H9 (cell line): ENCODE data around the gene CCDC88C. TPM values are rescaled to one million over a fixed set of nuclear protein-coding genes. Genes with fewer than 3 reads are reported as not detected.

ENCODE experiments used
- DNase-seq: peaks from one replicate; pipeline ENCODE4 v3.0.0-alpha.2; 2017
- H2AFZ ChIP-seq: one replicate; pipeline ENCODE4 v1.6.1; 2013; ENCODE audit warnings: mild to moderate bottlenecking, low read length, control low read depth, moderate library complexity
- H2AK5ac ChIP-seq: 2 replicates; pipeline ENCODE4 v1.6.1; 2013; ENCODE audit warnings: low read length, control low read depth, mixed read lengths; ENCODE audit not compliant: insufficient read length
- H2BK120ac ChIP-seq: one replicate; pipeline ENCODE4 v1.6.1; 2013; ENCODE audit warnings: low read depth, mild to moderate bottlenecking, low read length, control low read depth, inconsistent platforms; ENCODE audit not compliant: poor library complexity, severe bottlenecking
- H2BK12ac ChIP-seq: 2 replicates; pipeline ENCODE4 v1.6.1; 2013; ENCODE audit warnings: low read length, control low read depth, mixed read lengths, low read depth; ENCODE audit not compliant: insufficient read length
- H2BK15ac ChIP-seq: 2 replicates; pipeline ENCODE4 v1.6.1; 2013; ENCODE audit warnings: low read depth, low read length, control low read depth
- H2BK20ac ChIP-seq: one replicate; pipeline ENCODE4 v1.6.1; 2013; ENCODE audit warnings: low read depth, mild to moderate bottlenecking, low read length, control low read depth, inconsistent platforms; ENCODE audit not compliant: poor library complexity, severe bottlenecking
- H2BK5ac ChIP-seq: 2 replicates; pipeline ENCODE4 v1.6.1; 2013; ENCODE audit warnings: low read length, control low read depth, mixed read lengths; ENCODE audit not compliant: insufficient read length
- H3K14ac ChIP-seq: 2 replicates; pipeline ENCODE4 v1.6.1; 2013; ENCODE audit warnings: low read length, control low read depth; ENCODE audit not compliant: insufficient read depth
- H3K18ac ChIP-seq: 2 replicates; pipeline ENCODE4 v1.6.1; 2013; ENCODE audit warnings: low read depth, mild to moderate bottlenecking, mixed read lengths, low read length, control low read depth; ENCODE audit not compliant: insufficient read length
- H3K23ac ChIP-seq: 2 replicates; pipeline ENCODE4 v1.6.1; 2013; ENCODE audit warnings: low read length, control low read depth, mixed read lengths, low read depth; ENCODE audit not compliant: insufficient read length
- H3K23me2 ChIP-seq: 2 replicates; pipeline ENCODE4 v1.6.1; 2013; ENCODE audit warnings: low read depth, mild to moderate bottlenecking, mixed read lengths, low read length, control low read depth; ENCODE audit not compliant: insufficient read length, poor library complexity, severe bottlenecking
- H3K27ac ChIP-seq: 2 replicates; pipeline ENCODE4 v1.5.1; 2013; ENCODE audit warnings: low read length, control low read depth, mixed read lengths, low read depth; ENCODE audit not compliant: insufficient read length
- H3K27me3 ChIP-seq: 2 replicates; pipeline ENCODE4 v1.6.1; 2013; ENCODE audit warnings: low read length, control low read depth, inconsistent platforms; ENCODE audit not compliant: insufficient read depth
- H3K4ac ChIP-seq: 2 replicates; pipeline ENCODE4 v1.6.1; 2013; ENCODE audit warnings: low read depth, mild to moderate bottlenecking, control low read depth, inconsistent platforms, low read length, moderate library complexity
- H3K4me1 ChIP-seq: 2 replicates; pipeline ENCODE4 v1.6.1; 2013; ENCODE audit warnings: low read length, control low read depth, inconsistent platforms; ENCODE audit not compliant: insufficient read depth
- H3K4me2 ChIP-seq: 2 replicates; pipeline ENCODE4 v1.6.1; 2013; ENCODE audit warnings: low read length, control low read depth, mixed read lengths; ENCODE audit not compliant: insufficient read length, insufficient read depth
- H3K56ac ChIP-seq: 2 replicates; pipeline ENCODE4 v1.6.1; 2013; ENCODE audit warnings: low read depth, mild to moderate bottlenecking, mixed read lengths, low read length, control low read depth; ENCODE audit not compliant: insufficient read length
- H3K79me1 ChIP-seq: 2 replicates; pipeline ENCODE4 v1.6.1; 2013; ENCODE audit warnings: low read depth, mild to moderate bottlenecking, moderate library complexity, low read length, control low read depth, inconsistent platforms; ENCODE audit not compliant: insufficient read depth, poor library complexity, severe bottlenecking
- H3K79me2 ChIP-seq: 2 replicates; pipeline ENCODE4 v1.6.1; 2013; ENCODE audit warnings: low read length, control low read depth, inconsistent platforms; ENCODE audit not compliant: insufficient read depth
- H3K9ac ChIP-seq: 2 replicates; pipeline ENCODE4 v1.6.1; 2013; ENCODE audit warnings: low read length, control low read depth, mixed read lengths; ENCODE audit not compliant: insufficient read length; ENCODE audit errors: extremely low read depth
- H3K9me3 ChIP-seq: one replicate; pipeline ENCODE4 v1.6.1; 2013; ENCODE audit warnings: low read depth, low read length, inconsistent platforms; ENCODE audit not compliant: control insufficient read depth
- H3T11ph ChIP-seq: one replicate; pipeline ENCODE4 v1.6.1; 2013; ENCODE audit warnings: mild to moderate bottlenecking, low read length, control low read depth, inconsistent platforms
- H4K20me1 ChIP-seq: one replicate; pipeline ENCODE4 v1.6.1; 2013; ENCODE audit not compliant: control insufficient read depth, insufficient read length, insufficient read depth
- H4K5ac ChIP-seq: 2 replicates; pipeline ENCODE4 v1.6.1; 2013; ENCODE audit warnings: low read depth, mild to moderate bottlenecking, mixed read lengths, low read length, control low read depth; ENCODE audit not compliant: insufficient read length
- H4K8ac ChIP-seq: replicated peaks from 2 replicates; pipeline ENCODE4 v1.6.1; 2013; ENCODE audit warnings: low read length, control low read depth, mixed read lengths, low read depth; ENCODE audit not compliant: insufficient read length
- H4K91ac ChIP-seq: 2 replicates; pipeline ENCODE4 v1.6.1; 2013; ENCODE audit warnings: low read depth, mild to moderate bottlenecking, moderate library complexity, mixed read lengths, low read length, control low read depth; ENCODE audit not compliant: insufficient read length
- H3K27ac Mint-ChIP-seq, 3 experiments: 2 replicates in 2 of 3; 3 replicates in 1 of 3; pipeline ENCODE4 v1.8.0; 2020 to 2021; ENCODE audit warnings: mixed read lengths in 3 of 3, mild to moderate bottlenecking in 1 of 3, moderate library complexity in 1 of 3
- H3K27me3 Mint-ChIP-seq: 2 replicates; pipeline ENCODE4 v1.8.0; 2021; ENCODE audit warnings: low read depth, mild to moderate bottlenecking, moderate library complexity, mixed read lengths
- H3K36me3 Mint-ChIP-seq, 3 experiments: 2 replicates in 2 of 3; 3 replicates in 1 of 3; pipeline ENCODE4 v1.8.0; 2020 to 2021; ENCODE audit warnings: low read depth in 3 of 3, mixed read lengths in 3 of 3; ENCODE audit not compliant: insufficient read depth in 1 of 3
- H3K4me1 Mint-ChIP-seq, 2 experiments: 2 replicates each; pipeline ENCODE4 v1.8.0; 2020; ENCODE audit warnings: mixed read lengths in 2 of 2
- H3K4me3 Mint-ChIP-seq, 2 experiments: 2 replicates in 1 of 2; 3 replicates in 1 of 2; pipeline ENCODE4 v1.8.0; 2020 to 2021; ENCODE audit warnings: mild to moderate bottlenecking in 2 of 2, mixed read lengths in 2 of 2, moderate library complexity in 1 of 2
- H3K9me3 Mint-ChIP-seq, 2 experiments: 2 replicates in 1 of 2; 3 replicates in 1 of 2; pipeline ENCODE4 v1.8.0; 2020; ENCODE audit warnings: mild to moderate bottlenecking in 2 of 2, mixed read lengths in 2 of 2, moderate library complexity in 1 of 2
- WGBS: extraction: QIAGEN DNeasy Blood & Tissue Kit; methylation state at CpG from one replicate; pipeline ENCODE4 v1.1.7; 2013; ENCODE audit warnings: missing lambda C conversion rate, low lambda C conversion rate, mixed read lengths; ENCODE audit not compliant: insufficient read length; ENCODE audit errors: extremely low coverage; 5-methylcytosine and 5-hydroxymethylcytosine counted together
- total RNA-seq: library from RNA; stranded (reverse); gene quantifications from 2 replicates; pipeline ENCODE4 v1.2.1, GENCODE V29; 2021
- TF ChIP-seq, protein P1 (sequence below): fragments of 200-600 bp; sonication (generic); conservative IDR thresholded peaks from 3 replicates; pipeline ENCODE4 v1.8.0; 2021; ENCODE audit warnings: antibody characterized with exemption, mild to moderate bottlenecking

The CCDC88C gene
- total RNA-seq, 1 experiment from 2014 or later = 52.4 TPM

- Histone ChIP-seq H3K4me2 (peak overlapping the region; percentile 20), H3K27ac (no peak overlapping the region), H2AFZ (no peak overlapping the region), H4K5ac (no peak overlapping the region), H2BK120ac (no peak overlapping the region), H3K18ac (peak overlapping the region; percentile 12), H3K4me1 (peaks cover 12% of the 10 kb centered on the region; the same call in 1 of the 2 replicates), H3K9me3 (no peaks in the 10 kb centered on the region), H3K27me3 (no peaks in the 10 kb centered on the region), H3K14ac (peak overlapping the region; percentile 55; the same call in 1 of the 2 replicates), H3K23me2 (no peaks in the 10 kb centered on the region), H4K91ac (no peak overlapping the region), H3T11ph (no peak overlapping the region), H4K8ac (no peak overlapping the region), H3K23ac (no peak overlapping the region), H3K79me2 (no peaks in the 10 kb centered on the region), H3K56ac (no peak overlapping the region), H3K4ac (no peak overlapping the region), H2BK20ac (no peak overlapping the region), H2BK5ac (no peak overlapping the region), H2BK15ac (no peak overlapping the region), H2AK5ac (no peak overlapping the region), H3K79me1 (no peaks in the 10 kb centered on the region), H4K20me1 (no peaks in the 10 kb centered on the region), H3K9ac (no peak overlapping the region), H2BK12ac (no peak overlapping the region)
- peak overlapping the region; percentile 17 to 66; a peak in 3 of 5 replicates for H3K4me3 Mint-ChIP-seq
- TF ChIP-seq, protein P1, sequence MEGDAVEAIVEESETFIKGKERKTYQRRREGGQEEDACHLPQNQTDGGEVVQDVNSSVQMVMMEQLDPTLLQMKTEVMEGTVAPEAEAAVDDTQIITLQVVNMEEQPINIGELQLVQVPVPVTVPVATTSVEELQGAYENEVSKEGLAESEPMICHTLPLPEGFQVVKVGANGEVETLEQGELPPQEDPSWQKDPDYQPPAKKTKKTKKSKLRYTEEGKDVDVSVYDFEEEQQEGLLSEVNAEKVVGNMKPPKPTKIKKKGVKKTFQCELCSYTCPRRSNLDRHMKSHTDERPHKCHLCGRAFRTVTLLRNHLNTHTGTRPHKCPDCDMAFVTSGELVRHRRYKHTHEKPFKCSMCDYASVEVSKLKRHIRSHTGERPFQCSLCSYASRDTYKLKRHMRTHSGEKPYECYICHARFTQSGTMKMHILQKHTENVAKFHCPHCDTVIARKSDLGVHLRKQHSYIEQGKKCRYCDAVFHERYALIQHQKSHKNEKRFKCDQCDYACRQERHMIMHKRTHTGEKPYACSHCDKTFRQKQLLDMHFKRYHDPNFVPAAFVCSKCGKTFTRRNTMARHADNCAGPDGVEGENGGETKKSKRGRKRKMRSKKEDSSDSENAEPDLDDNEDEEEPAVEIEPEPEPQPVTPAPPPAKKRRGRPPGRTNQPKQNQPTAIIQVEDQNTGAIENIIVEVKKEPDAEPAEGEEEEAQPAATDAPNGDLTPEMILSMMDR = no peak
- no peaks in the 10 kb centered on the region for H3K27me3 Mint-ChIP-seq
- peak; percentile 100 for DNase-seq
- peaks cover 36 to 71% (median 68%) of the 10 kb centered on the region in 3 experiments for H3K36me3 Mint-ChIP-seq
- peak overlapping the region in 1 of 3 experiments; percentile 68; a peak in 2 of 7 replicates for H3K27ac Mint-ChIP-seq
- no CpG with 5 or more reads among the region's 23 CpGs for WGBS
- no peaks in the 10 kb centered on the region for H3K9me3 Mint-ChIP-seq
- H3K4me1 Mint-ChIP-seq = peaks cover 37 to 46% of the 10 kb centered on the region in 2 experiments
These were observed 114.3 kb downstream of the CCDC88C start for GRCh38 chr14:91303091-91303923.
